Natural killer cell (primary cell): Measurements from ENCODE around the gene UBD. TPM values are rescaled to one million over a fixed set of nuclear protein-coding genes. Genes with fewer than 3 reads are reported as not detected.

ENCODE experiments used
- ATAC-seq, 3 donors: fragments of 150-1000 bp in 2 of 3; fragments of 200-7000 bp in 1 of 3; cut with Tn5 transposase; 1 replicate in 1 of 3; 2 replicates in 2 of 3; pipeline ENCODE4 v1.10.0; 2021; ENCODE audit warnings: mild to moderate bottlenecking in 2 of 3, moderate library complexity in 2 of 3
- DNase-seq, 2 donors: peaks; one replicate each; pipeline versions ENCODE4 v3.0.0 to v3.0.0-alpha.2; 2013 to 2021; ENCODE audit warnings: mixed read lengths in 1 of 2
- H3K27ac ChIP-seq: one replicate; pipeline ENCODE4 v1.5.1; 2013; ENCODE audit warnings: mild to moderate bottlenecking, low read length
- H3K27me3 ChIP-seq: one replicate; pipeline ENCODE4 v1.6.1; 2013; ENCODE audit warnings: low read length; ENCODE audit not compliant: control insufficient read depth, insufficient read depth
- H3K36me3 ChIP-seq: one replicate; pipeline ENCODE4 v1.6.1; 2013; ENCODE audit warnings: low read length; ENCODE audit not compliant: control insufficient read depth, insufficient read depth
- H3K4me1 ChIP-seq: one replicate; pipeline ENCODE4 v1.6.1; 2013; ENCODE audit warnings: low read length; ENCODE audit not compliant: control insufficient read depth, insufficient read depth
- H3K4me3 ChIP-seq: one replicate; pipeline ENCODE4 v1.5.1; 2013; ENCODE audit warnings: low read length
- H3K9me3 ChIP-seq: one replicate; pipeline ENCODE4 v1.6.1; 2013; ENCODE audit warnings: low read length; ENCODE audit not compliant: control insufficient read depth, insufficient read depth
- H3K27ac Mint-ChIP-seq, 2 donors: one replicate each; pipeline ENCODE4 v1.8.0; 2022; ENCODE audit warnings: mild to moderate bottlenecking in 2 of 2, mixed read lengths in 2 of 2, moderate library complexity in 1 of 2
- H3K27me3 Mint-ChIP-seq, 2 donors: one replicate each; pipeline ENCODE4 v1.8.0; 2022; ENCODE audit warnings: low read depth in 2 of 2, mixed read lengths in 2 of 2
- H3K36me3 Mint-ChIP-seq: one replicate; pipeline ENCODE4 v1.8.0; 2022; ENCODE audit warnings: mixed read lengths
- H3K4me1 Mint-ChIP-seq, 2 donors: one replicate each; pipeline ENCODE4 v1.8.0; 2022; ENCODE audit warnings: mixed read lengths in 2 of 2
- H3K4me3 Mint-ChIP-seq: one replicate; pipeline ENCODE4 v1.8.0; 2022; ENCODE audit warnings: mild to moderate bottlenecking, moderate library complexity, mixed read lengths
- H3K9me3 Mint-ChIP-seq, 2 donors: one replicate each; pipeline ENCODE4 v1.8.0; 2022; ENCODE audit warnings: mixed read lengths in 2 of 2
- CTCF ChIP-seq: fragments of 200-600 bp; IDR thresholded peaks from one replicate; pipeline ENCODE4 v1.8.0; 2022; ENCODE audit warnings: antibody characterized with exemption
- WGBS: methylation state at CpG from one replicate; pipeline ENCODE4 v1.1.7; 2013; ENCODE audit warnings: missing lambda C conversion rate; ENCODE audit not compliant: insufficient coverage; 5-methylcytosine and 5-hydroxymethylcytosine counted together
- intact Hi-C: fragments of 100-400 bp; cut with micrococcal nuclease; formaldehyde crosslinking; loops from one replicate; pipeline ENCODE4 v1.14.2; 2022
- total RNA-seq, 4 donors: library from RNA; stranded (reverse); fragments of 120-200 nt in 1 of 4; gene quantifications; one replicate each; pipeline versions ENCODE4 v1.2.3 to v1.2.4, GENCODE V29; 2013 to 2022

Gene UBD
- total RNA-seq, 3 donors from 2014 or later (not counting 1 experiment from before 2014, with no cell fraction given): not detected

DNA sequence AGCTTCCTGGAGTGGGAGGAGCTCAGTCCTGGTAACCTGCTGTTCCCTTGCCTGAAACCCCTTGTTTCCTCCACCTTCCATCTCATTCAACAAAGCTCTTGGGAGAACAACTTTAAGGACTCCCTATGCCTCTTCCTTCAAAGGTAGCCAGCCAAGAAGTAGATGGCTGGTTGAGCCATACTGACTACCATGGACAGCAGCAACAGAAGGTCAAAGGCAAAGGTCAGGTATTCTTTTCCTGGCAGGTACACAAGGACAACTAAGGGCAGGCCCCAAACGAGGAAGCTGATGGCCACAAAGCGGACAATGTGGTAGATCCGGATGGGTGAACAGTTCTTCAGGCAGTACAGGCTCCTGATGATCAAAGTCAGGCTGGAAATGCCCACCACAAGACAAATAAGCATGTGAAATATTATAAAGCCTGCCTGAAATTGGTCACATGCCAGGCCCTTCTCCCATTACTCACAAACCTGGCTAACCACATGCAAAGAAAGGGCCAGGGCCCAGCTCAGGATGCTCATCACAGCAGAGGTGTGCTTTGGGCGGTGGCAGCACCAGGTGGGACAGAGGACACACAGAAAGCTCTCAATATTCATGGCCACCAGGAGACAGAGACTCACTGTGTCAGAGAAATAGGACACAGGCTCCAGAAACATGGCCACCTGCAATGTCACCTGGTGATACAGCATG is 21.7 kb downstream of the UBD start:
- H3K4me1 Mint-ChIP-seq: no peaks in the 10 kb centered on the region
- WGBS: 67% methylated on average over 4 of the region's 4 CpGs
- H3K9me3 ChIP-seq: no peaks in the 10 kb centered on the region
- no peak for DNase-seq
- H3K36me3 ChIP-seq: no peaks in the 10 kb centered on the region
- intact Hi-C loops: no loop called here
- H3K27ac Mint-ChIP-seq: no peak overlapping the region
- H3K27me3 ChIP-seq: no peaks in the 10 kb centered on the region
- no peaks in the 10 kb centered on the region for H3K36me3 Mint-ChIP-seq
- no peak for TF ChIP-seq CTCF
- H3K9me3 Mint-ChIP-seq: no peaks in the 10 kb centered on the region
- no peak for ATAC-seq
- no peaks in the 10 kb centered on the region for H3K4me1 ChIP-seq
- no peak overlapping the region for H3K4me3 Mint-ChIP-seq
- H3K27ac ChIP-seq: no peak overlapping the region
- H3K27me3 Mint-ChIP-seq: peaks cover 7 to 17% of the 10 kb centered on the region in 2 donors
- no peak overlapping the region for H3K4me3 ChIP-seq

DNA sequence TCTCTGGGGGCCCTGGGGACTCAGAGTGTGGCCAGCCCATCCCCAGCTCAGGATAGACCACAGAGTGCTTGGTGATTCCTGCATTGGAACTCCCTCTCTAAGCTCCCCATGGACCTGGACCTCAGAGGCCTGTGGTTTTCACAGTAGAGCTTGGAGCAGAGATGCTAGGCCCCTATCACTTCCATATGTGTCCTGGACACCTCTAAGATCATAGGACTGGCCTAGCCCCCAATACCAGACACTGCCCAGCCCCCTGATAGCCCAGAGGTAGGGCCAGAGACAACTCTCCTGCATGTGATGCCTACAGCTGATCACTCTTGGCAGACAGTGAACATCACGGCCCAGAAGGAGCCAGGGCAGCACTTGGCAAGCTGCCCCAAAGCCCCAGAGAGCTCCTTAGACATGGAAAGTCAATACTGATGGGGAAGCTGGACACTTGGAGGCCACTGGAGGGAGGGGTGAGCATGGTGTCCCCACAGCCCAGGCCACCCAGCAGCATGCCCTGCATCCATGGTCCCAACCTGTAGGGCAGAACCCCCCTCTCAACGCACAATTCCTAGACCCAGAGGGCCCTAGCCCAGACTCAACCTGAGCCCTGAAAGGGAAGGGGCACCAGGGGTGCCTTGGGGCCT is 27.1 kb downstream of the UBD start:
- no peak for ATAC-seq

GRCh38 chr6:29531668-29532067 is 27.9 kb downstream of the UBD start:
- TF ChIP-seq CTCF: no peak
- Histone ChIP-seq H3K4me1 (no peaks in the 10 kb centered on the region), H3K4me3 (no peak overlapping the region), H3K9me3 (no peaks in the 10 kb centered on the region), H3K27me3 (no peaks in the 10 kb centered on the region), H3K27ac (no peak overlapping the region), H3K36me3 (no peaks in the 10 kb centered on the region)
- DNase-seq (no peak), ATAC-seq (no peak)
- intact Hi-C loops: no loop called here
- no peaks in the 10 kb centered on the region for H3K9me3 Mint-ChIP-seq
- H3K27ac Mint-ChIP-seq: no peak overlapping the region
- H3K36me3 Mint-ChIP-seq: no peaks in the 10 kb centered on the region
- peaks cover 0 to 6% of the 10 kb centered on the region in 2 donors for H3K27me3 Mint-ChIP-seq
- no peak overlapping the region for H3K4me3 Mint-ChIP-seq
- H3K4me1 Mint-ChIP-seq: no peaks in the 10 kb centered on the region
- WGBS: 52% methylated on average over 3 of the region's 3 CpGs

More for the DNA sequence above, 27.1 kb downstream of the UBD start:
- Histone ChIP-seq H3K4me3 (no peak overlapping the region), H3K27me3 (no peaks in the 10 kb centered on the region), H3K9me3 (no peaks in the 10 kb centered on the region), H3K36me3 (no peaks in the 10 kb centered on the region), H3K27ac (no peak overlapping the region), H3K4me1 (no peaks in the 10 kb centered on the region)
- Mint-ChIP-seq H3K27ac (no peak overlapping the region), H3K9me3 (no peaks in the 10 kb centered on the region), H3K4me1 (no peaks in the 10 kb centered on the region), H3K36me3 (no peaks in the 10 kb centered on the region), H3K27me3 (peaks cover 0 to 6% of the 10 kb centered on the region in 2 donors), H3K4me3 (no peak overlapping the region)
- WGBS: 79% methylated on average over 2 of the region's 2 CpGs
- intact Hi-C loops: no loop called here
- TF ChIP-seq CTCF: no peak
- DNase-seq: no peak
